K562 (cell line): Measurements from ENCODE around the gene ARID3A. TPM values are rescaled to one million over a fixed set of nuclear protein-coding genes. Genes with fewer than 3 reads are reported as not detected.

Source experiments
- ATAC-seq: fragments of 200-7000 bp; cut with Tn5 transposase; 3 replicates; pipeline ENCODE4 v1.9.1; 2020; ENCODE audit warnings: moderate library complexity
- BruUV-seq: library from RNA; stranded (reverse); fragments of 400-500 nt; replicated peaks from 2 replicates; lab custom pipeline; 2021; lab: Mats Ljungman, UMichigan
- CTCF ChIA-PET: fragments of 300-600 bp; formaldehyde crosslinking; extraction: SDS; loops from one replicate; lab custom pipeline; 2021; ENCODE audit warnings: low intra/inter-chr PET ratio; lab: Yijun Ruan, JAX
- POLR2A ChIA-PET: fragments of 300-600, 350-650 bp; sonication (Branson Sonifier 250); formaldehyde crosslinking; extraction: SDS; loops from one replicate; lab custom pipeline; 2021; ENCODE audit warnings: antibody characterized with exemption, inconsistent platforms; lab: Yijun Ruan, JAX
- DNase-seq, 4 experiments: peaks; one replicate each; pipeline versions ENCODE4 v3.0.0 to v3.0.0-alpha.2; 2011 to 2018; ENCODE audit warnings: low spot score in 3 of 4, mixed read lengths in 3 of 4; ENCODE audit errors: extremely low read depth in 1 of 4
- FAIRE-seq: peaks from 2 replicates; lab custom pipeline; 2011; peaks lifted over from hg19 to GRCh38; lab: Jason Lieb, UNC
- H2AFZ ChIP-seq: 2 replicates; pipeline ENCODE4 v1.6.0; 2011; ENCODE audit warnings: low read depth, low read length, control low read depth, inconsistent platforms
- H3K27ac ChIP-seq: fragments of 200-600 bp; 3 replicates; pipeline ENCODE4 v1.8.0; 2011; ENCODE audit warnings: low read depth, mild to moderate bottlenecking, control low read depth, inconsistent platforms, low read length, moderate library complexity, mixed read lengths; ENCODE audit errors: extremely low read depth
- H3K27me3 ChIP-seq, 2 experiments: fragments of 300-600 bp in 1 of 2; 2 replicates in 1 of 2; 3 replicates in 1 of 2; pipeline versions ENCODE4 v1.6.0 to v1.8.0; 2011; ENCODE audit warnings: inconsistent platforms in 2 of 2, low read length in 2 of 2, mild to moderate bottlenecking in 1 of 2, mixed read lengths in 1 of 2, moderate library complexity in 1 of 2; ENCODE audit not compliant: control insufficient read depth in 2 of 2, insufficient read depth in 2 of 2
- H3K36me3 ChIP-seq: fragments of 300-600 bp; 3 replicates; pipeline ENCODE4 v1.8.0; 2011; ENCODE audit warnings: mild to moderate bottlenecking, low read length, inconsistent platforms; ENCODE audit not compliant: control insufficient read depth, insufficient read depth
- H3K4me1 ChIP-seq, 2 experiments: fragments of 200-600 bp in 1 of 2; replicated peaks in 1 of 2; 2 replicates in 1 of 2; 3 replicates in 1 of 2; pipeline versions ENCODE4 v1.5.1 to v1.8.0; 2011; ENCODE audit warnings: inconsistent platforms in 2 of 2, low read length in 2 of 2, mild to moderate bottlenecking in 1 of 2, mixed read lengths in 1 of 2, moderate library complexity in 1 of 2; ENCODE audit not compliant: control insufficient read depth in 2 of 2, insufficient read depth in 2 of 2
- H3K4me2 ChIP-seq: 2 replicates; pipeline ENCODE4 v1.6.1; 2011; ENCODE audit warnings: low read length, control low read depth, inconsistent platforms, mixed read lengths; ENCODE audit not compliant: insufficient read depth
- H3K4me3 ChIP-seq: fragments of 200-600 bp; sonication (generic), shearing (Covaris generic); 2 replicates; pipeline ENCODE4 v1.5.1; 2016; ENCODE audit warnings: control low read depth, inconsistent platforms
- H3K79me2 ChIP-seq: fragments of 200-600 bp; 3 replicates; pipeline ENCODE4 v1.8.0; 2011; ENCODE audit warnings: low read length, inconsistent platforms; ENCODE audit not compliant: control insufficient read depth, insufficient read depth
- H3K9ac ChIP-seq, 2 experiments: 2 replicates each; pipeline versions ENCODE4 v1.6.0 to v1.6.1; 2011; ENCODE audit warnings: low read depth in 2 of 2, low read length in 2 of 2, control low read depth in 1 of 2, inconsistent platforms in 1 of 2, mild to moderate bottlenecking in 1 of 2, mixed read lengths in 1 of 2; ENCODE audit not compliant: insufficient read depth in 1 of 2
- H3K9me1 ChIP-seq: one replicate; pipeline ENCODE4 v1.6.0; 2011; ENCODE audit warnings: inconsistent platforms, mild to moderate bottlenecking, low read length, moderate library complexity; ENCODE audit not compliant: control insufficient read depth, insufficient read depth
- H3K9me3 ChIP-seq: replicated peaks from 2 replicates; pipeline ENCODE4 v1.5.1; 2011; ENCODE audit warnings: low read depth, low read length, inconsistent platforms; ENCODE audit not compliant: control insufficient read depth, insufficient read depth
- H4K20me1 ChIP-seq: replicated peaks from 2 replicates; pipeline ENCODE4 v1.6.1; 2011; ENCODE audit warnings: low read length, inconsistent platforms, mixed read lengths; ENCODE audit not compliant: control insufficient read depth, insufficient read depth
- HDGF ChIP-seq: fragments of 450-650 bp; IDR thresholded peaks from 2 replicates; pipeline ENCODE4 v1.6.1; 2016
- POLR2G ChIP-seq: fragments of 200-400 bp; formaldehyde crosslinking; IDR thresholded peaks from 2 replicates; pipeline ENCODE4 v1.6.1; 2017; ENCODE audit warnings: low read depth, mild to moderate bottlenecking, antibody characterized with exemption, low read length, moderate library complexity
- RBFOX2 ChIP-seq: fragments of 200-400 bp; formaldehyde crosslinking; IDR thresholded peaks from 2 replicates; pipeline ENCODE4 v1.6.1; 2017; ENCODE audit warnings: low read depth, mild to moderate bottlenecking, low read length, moderate library complexity
- WGBS: fragments of 100-300 bp; shearing (Covaris generic); methylation state at CpG from one replicate; pipeline ENCODE4 v1.1.6; 2016; ENCODE audit warnings: low coverage, mixed read lengths; ENCODE audit not compliant: insufficient coverage; ENCODE audit errors: missing lambda C conversion rate; 5-methylcytosine and 5-hydroxymethylcytosine counted together
- in situ Hi-C: fragments of 300-500 bp; cut with MboI; formaldehyde crosslinking; loops from 4 replicates; pipeline ENCODE4 v1.15.0; 2018; ENCODE audit warnings: inconsistent platforms, mixed read lengths
- intact Hi-C: fragments of 100-400 bp; cut with micrococcal nuclease; formaldehyde crosslinking; loops from 2 replicates; pipeline ENCODE4 v1.14.2; 2022
- polyA plus RNA-seq, 8 experiments: library from polyadenylated mRNA; depleted of rRNA in 4 of 8; stranded (reverse) in 5 of 8; unstranded in 3 of 8; fragments of >200 nt; fragmentation: Nextera tagmentation in 2 of 8; fragmentation: Illumina TruSeq in 1 of 8; extraction: Ambion mirVana in 2 of 8; extraction: Trizol in 1 of 8; gene quantifications; 2 replicates each; pipeline versions ENCODE4 v1.2.1 to v1.2.3, GENCODE V29; 2011 to 2014; ENCODE audit warnings: inconsistent platforms in 1 of 8, missing spikeins in 1 of 8
- total RNA-seq, 7 experiments: library from RNA; depleted of rRNA in 6 of 7; stranded (reverse); fragments of >200 nt in 6 of 7; fragmentation: Illumina TruSeq in 2 of 7; extraction: Trizol in 2 of 7; gene quantifications; 2 replicates each; pipeline versions ENCODE4 v1.2.1 to v1.2.3, GENCODE V29; 2011 to 2021; ENCODE audit warnings: low replicate concordance in 1 of 7
- TF ChIP-seq, protein P1 (sequence below): fragments of 200-800 bp; sonication (Bioruptor generic); IDR thresholded peaks from 2 replicates; pipeline ENCODE4 v1.6.1; 2017; ENCODE audit warnings: missing genetic modification characterization, missing compliant biosample characterization

The ARID3A gene
- total and polyA plus RNA-seq, 9 of the 15 experiments (the other 6 are each of a cell fraction or from before 2014, with no cell fraction given): 1.4 to 118 (median 31.2) TPM

DNA sequence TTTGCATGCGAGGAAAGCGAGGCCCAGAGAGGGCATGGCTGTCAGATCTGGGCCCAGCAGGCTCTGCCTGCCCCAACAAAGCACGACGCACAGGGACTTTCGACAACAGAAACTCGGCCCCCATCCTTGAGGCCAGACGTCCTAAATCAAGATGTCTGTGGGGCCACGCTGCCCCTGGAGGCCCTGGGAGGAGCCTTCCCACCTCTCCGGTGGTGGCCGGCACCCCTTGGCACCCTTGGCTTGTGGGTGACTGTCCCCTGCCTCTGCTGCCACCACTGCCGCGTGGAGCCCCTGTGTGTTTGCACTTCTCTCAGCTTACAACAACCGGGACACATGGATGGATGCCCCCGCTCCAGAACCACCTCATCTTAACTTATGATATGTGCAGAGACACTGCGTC lies 62.7 kb downstream of the ARID3A start:
- DNase-seq: no peak
- no TSS peak for BruUV-seq
- no peak overlapping the region for H3K27ac ChIP-seq
- 90% methylated on average over 15 of the region's 15 CpGs for whole genome bisulfite sequencing
- in situ Hi-C loops: loop anchor here (5.0 kb wide), 1 partner anchor 226 kb away; no protein-coding TSS in a partner anchor
- CTCF ChIA-PET: no interaction called here
- ATAC-seq: no peak
- no peaks in the 10 kb centered on the region for H3K9me3 ChIP-seq
- no peak overlapping the region for H2AFZ ChIP-seq
- TF ChIP-seq, protein P1, sequence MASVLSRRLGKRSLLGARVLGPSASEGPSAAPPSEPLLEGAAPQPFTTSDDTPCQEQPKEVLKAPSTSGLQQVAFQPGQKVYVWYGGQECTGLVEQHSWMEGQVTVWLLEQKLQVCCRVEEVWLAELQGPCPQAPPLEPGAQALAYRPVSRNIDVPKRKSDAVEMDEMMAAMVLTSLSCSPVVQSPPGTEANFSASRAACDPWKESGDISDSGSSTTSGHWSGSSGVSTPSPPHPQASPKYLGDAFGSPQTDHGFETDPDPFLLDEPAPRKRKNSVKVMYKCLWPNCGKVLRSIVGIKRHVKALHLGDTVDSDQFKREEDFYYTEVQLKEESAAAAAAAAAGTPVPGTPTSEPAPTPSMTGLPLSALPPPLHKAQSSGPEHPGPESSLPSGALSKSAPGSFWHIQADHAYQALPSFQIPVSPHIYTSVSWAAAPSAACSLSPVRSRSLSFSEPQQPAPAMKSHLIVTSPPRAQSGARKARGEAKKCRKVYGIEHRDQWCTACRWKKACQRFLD (CRISPR knock-in tag): no peak
- TF ChIP-seq RBFOX2 (peak; percentile 10; the same call in 1 of the 2 replicates), POLR2G (peak; percentile 42; the same call in 1 of the 2 replicates), HDGF (no peak)
- no peak overlapping the region; a peak in 1 of 4 replicates for H3K9ac ChIP-seq
- H4K20me1 ChIP-seq: no peaks in the 10 kb centered on the region
- intact Hi-C loops: no loop called here
- peaks cover 23% of the 10 kb centered on the region for H3K79me2 ChIP-seq
- peaks cover 3% of the 10 kb centered on the region for H3K9me1 ChIP-seq
- no peaks in the 10 kb centered on the region for H3K27me3 ChIP-seq
- FAIRE-seq: no peak
- POLR2A ChIA-PET: interaction anchor here (1.4 kb wide), 1 partner anchor 281 kb away, joined by 4 read pairs; the partner anchor contains the start of gene CIRBP
- H3K36me3 ChIP-seq: peaks cover 74% of the 10 kb centered on the region; the same call in 2 of the 3 replicates
- H3K4me1 ChIP-seq: peaks cover 12 to 79% of the 10 kb centered on the region in 2 experiments; a peak in 4 of 5 replicates
- H3K4me3 ChIP-seq: no peak overlapping the region
- H3K4me2 ChIP-seq: no peak overlapping the region
